K562 (cell line): ENCODE measurements around the gene HSPA1B. TPM values are rescaled to one million over a fixed set of nuclear protein-coding genes. Genes with fewer than 3 reads are reported as not detected.

ENCODE experiments used
- ATAC-seq: fragments of 200-7000 bp; cut with Tn5 transposase; 3 replicates; pipeline ENCODE4 v1.9.1; 2020; ENCODE audit warnings: moderate library complexity
- BruUV-seq: library from RNA; stranded (reverse); fragments of 400-500 nt; replicated peaks from 2 replicates; lab custom pipeline; 2021; lab: Mats Ljungman, UMichigan
- CTCF ChIA-PET: fragments of 300-600 bp; formaldehyde crosslinking; extraction: SDS; loops from one replicate; lab custom pipeline; 2021; ENCODE audit warnings: low intra/inter-chr PET ratio; lab: Yijun Ruan, JAX
- POLR2A ChIA-PET: fragments of 300-600, 350-650 bp; sonication (Branson Sonifier 250); formaldehyde crosslinking; extraction: SDS; loops from one replicate; lab custom pipeline; 2021; ENCODE audit warnings: antibody characterized with exemption, inconsistent platforms; lab: Yijun Ruan, JAX
- DNase-seq, 4 experiments: peaks; one replicate each; pipeline versions ENCODE4 v3.0.0 to v3.0.0-alpha.2; 2011 to 2018; ENCODE audit warnings: low spot score in 3 of 4, mixed read lengths in 3 of 4; ENCODE audit errors: extremely low read depth in 1 of 4
- FAIRE-seq: peaks from 2 replicates; lab custom pipeline; 2011; peaks lifted over from hg19 to GRCh38; lab: Jason Lieb, UNC
- H2AFZ ChIP-seq: 2 replicates; pipeline ENCODE4 v1.6.0; 2011; ENCODE audit warnings: low read depth, low read length, control low read depth, inconsistent platforms
- H3K27ac ChIP-seq: fragments of 200-600 bp; 3 replicates; pipeline ENCODE4 v1.8.0; 2011; ENCODE audit warnings: low read depth, mild to moderate bottlenecking, control low read depth, inconsistent platforms, low read length, moderate library complexity, mixed read lengths; ENCODE audit errors: extremely low read depth
- H3K27me3 ChIP-seq, 2 experiments: fragments of 300-600 bp in 1 of 2; 2 replicates in 1 of 2; 3 replicates in 1 of 2; pipeline versions ENCODE4 v1.6.0 to v1.8.0; 2011; ENCODE audit warnings: inconsistent platforms in 2 of 2, low read length in 2 of 2, mild to moderate bottlenecking in 1 of 2, mixed read lengths in 1 of 2, moderate library complexity in 1 of 2; ENCODE audit not compliant: control insufficient read depth in 2 of 2, insufficient read depth in 2 of 2
- H3K36me3 ChIP-seq: fragments of 300-600 bp; 3 replicates; pipeline ENCODE4 v1.8.0; 2011; ENCODE audit warnings: mild to moderate bottlenecking, low read length, inconsistent platforms; ENCODE audit not compliant: control insufficient read depth, insufficient read depth
- H3K4me1 ChIP-seq, 2 experiments: fragments of 200-600 bp in 1 of 2; replicated peaks in 1 of 2; 2 replicates in 1 of 2; 3 replicates in 1 of 2; pipeline versions ENCODE4 v1.5.1 to v1.8.0; 2011; ENCODE audit warnings: inconsistent platforms in 2 of 2, low read length in 2 of 2, mild to moderate bottlenecking in 1 of 2, mixed read lengths in 1 of 2, moderate library complexity in 1 of 2; ENCODE audit not compliant: control insufficient read depth in 2 of 2, insufficient read depth in 2 of 2
- H3K4me2 ChIP-seq: 2 replicates; pipeline ENCODE4 v1.6.1; 2011; ENCODE audit warnings: low read length, control low read depth, inconsistent platforms, mixed read lengths; ENCODE audit not compliant: insufficient read depth
- H3K4me3 ChIP-seq: fragments of 200-600 bp; sonication (generic), shearing (Covaris generic); 2 replicates; pipeline ENCODE4 v1.5.1; 2016; ENCODE audit warnings: control low read depth, inconsistent platforms
- H3K79me2 ChIP-seq: fragments of 200-600 bp; 3 replicates; pipeline ENCODE4 v1.8.0; 2011; ENCODE audit warnings: low read length, inconsistent platforms; ENCODE audit not compliant: control insufficient read depth, insufficient read depth
- H3K9ac ChIP-seq, 2 experiments: 2 replicates each; pipeline versions ENCODE4 v1.6.0 to v1.6.1; 2011; ENCODE audit warnings: low read depth in 2 of 2, low read length in 2 of 2, control low read depth in 1 of 2, inconsistent platforms in 1 of 2, mild to moderate bottlenecking in 1 of 2, mixed read lengths in 1 of 2; ENCODE audit not compliant: insufficient read depth in 1 of 2
- H3K9me1 ChIP-seq: one replicate; pipeline ENCODE4 v1.6.0; 2011; ENCODE audit warnings: inconsistent platforms, mild to moderate bottlenecking, low read length, moderate library complexity; ENCODE audit not compliant: control insufficient read depth, insufficient read depth
- H3K9me3 ChIP-seq: replicated peaks from 2 replicates; pipeline ENCODE4 v1.5.1; 2011; ENCODE audit warnings: low read depth, low read length, inconsistent platforms; ENCODE audit not compliant: control insufficient read depth, insufficient read depth
- H4K20me1 ChIP-seq: replicated peaks from 2 replicates; pipeline ENCODE4 v1.6.1; 2011; ENCODE audit warnings: low read length, inconsistent platforms, mixed read lengths; ENCODE audit not compliant: control insufficient read depth, insufficient read depth
- CEBPB ChIP-seq: fragments of 450-650 bp; IDR thresholded peaks from 2 replicates; pipeline ENCODE4 v1.6.1; 2016; ENCODE audit warnings: missing genetic modification characterization, missing compliant biosample characterization
- ERF ChIP-seq: fragments of 450-650 bp; formaldehyde crosslinking; IDR thresholded peaks from 2 replicates; pipeline ENCODE4 v1.4.0; 2020; ENCODE audit warnings: mild to moderate bottlenecking, mixed read lengths
- FOXK1 ChIP-seq: sonication (generic); formaldehyde crosslinking; IDR thresholded peaks from 2 replicates; pipeline ENCODE4 v1.8.0; 2022; ENCODE audit warnings: missing genetic modification reagents, mild to moderate bottlenecking, borderline replicate concordance
- FOXO4 ChIP-seq: fragments of 450-650 bp; formaldehyde crosslinking; IDR thresholded peaks from 2 replicates; pipeline ENCODE4 v1.4.0; 2020; ENCODE audit warnings: mild to moderate bottlenecking, moderate library complexity
- FOXP4 ChIP-seq: sonication (generic); formaldehyde crosslinking; IDR thresholded peaks from 2 replicates; pipeline ENCODE4 v1.8.0; 2022; ENCODE audit warnings: mild to moderate bottlenecking, missing genetic modification reagents, borderline replicate concordance
- LCOR ChIP-seq: sonication (generic); formaldehyde crosslinking; IDR thresholded peaks from 2 replicates; pipeline ENCODE4 v1.8.0; 2022; ENCODE audit warnings: mild to moderate bottlenecking, missing genetic modification reagents
- NONO ChIP-seq, 2 experiments: fragments of 200-400 bp in 1 of 2; fragments of 450-650 bp in 1 of 2; formaldehyde crosslinking in 1 of 2; IDR thresholded peaks; 2 replicates each; pipeline ENCODE4 v1.6.1; 2017; ENCODE audit warnings: low read depth in 2 of 2, mild to moderate bottlenecking in 2 of 2, moderate library complexity in 2 of 2, low read length in 1 of 2
- NR1H2 ChIP-seq: sonication (generic); formaldehyde crosslinking; IDR thresholded peaks from 2 replicates; pipeline ENCODE4 v1.4.0; 2020; ENCODE audit warnings: mild to moderate bottlenecking, missing genetic modification reagents
- NRF1 ChIP-seq, 2 experiments: fragments of 450-650 bp; IDR thresholded peaks in 1 of 2; conservative IDR thresholded peaks in 1 of 2; 2 replicates each; pipeline ENCODE4 v1.6.1; 2014; ENCODE audit warnings: mild to moderate bottlenecking in 2 of 2
- ZBTB43 ChIP-seq: sonication (generic); formaldehyde crosslinking; IDR thresholded peaks from 2 replicates; pipeline ENCODE4 v1.8.0; 2023; ENCODE audit warnings: mild to moderate bottlenecking, missing genetic modification reagents
- WGBS: fragments of 100-300 bp; shearing (Covaris generic); methylation state at CpG from one replicate; pipeline ENCODE4 v1.1.6; 2016; ENCODE audit warnings: low coverage, mixed read lengths; ENCODE audit not compliant: insufficient coverage; ENCODE audit errors: missing lambda C conversion rate; 5-methylcytosine and 5-hydroxymethylcytosine counted together
- in situ Hi-C: fragments of 300-500 bp; cut with MboI; formaldehyde crosslinking; loops from 4 replicates; pipeline ENCODE4 v1.15.0; 2018; ENCODE audit warnings: inconsistent platforms, mixed read lengths
- intact Hi-C: fragments of 100-400 bp; cut with micrococcal nuclease; formaldehyde crosslinking; loops from 2 replicates; pipeline ENCODE4 v1.14.2; 2022
- polyA plus RNA-seq, 8 experiments: library from polyadenylated mRNA; depleted of rRNA in 4 of 8; stranded (reverse) in 5 of 8; unstranded in 3 of 8; fragments of >200 nt; fragmentation: Nextera tagmentation in 2 of 8; fragmentation: Illumina TruSeq in 1 of 8; extraction: Ambion mirVana in 2 of 8; extraction: Trizol in 1 of 8; gene quantifications; 2 replicates each; pipeline versions ENCODE4 v1.2.1 to v1.2.3, GENCODE V29; 2011 to 2014; ENCODE audit warnings: inconsistent platforms in 1 of 8, missing spikeins in 1 of 8
- total RNA-seq, 7 experiments: library from RNA; depleted of rRNA in 6 of 7; stranded (reverse); fragments of >200 nt in 6 of 7; fragmentation: Illumina TruSeq in 2 of 7; extraction: Trizol in 2 of 7; gene quantifications; 2 replicates each; pipeline versions ENCODE4 v1.2.1 to v1.2.3, GENCODE V29; 2011 to 2021; ENCODE audit warnings: low replicate concordance in 1 of 7
- TF ChIP-seq, protein P1 (sequence below): sonication (generic); formaldehyde crosslinking; IDR thresholded peaks from 2 replicates; pipeline ENCODE4 v1.8.1; 2023; ENCODE audit warnings: mild to moderate bottlenecking, missing genetic modification reagents

Gene HSPA1B
- total and polyA plus RNA-seq, 9 of the 15 experiments (the other 6 are each of a cell fraction or from before 2014, with no cell fraction given), result 0.27 to 227 (median 51.2) TPM

GRCh38 chr6:31837369-31838113, 10.0 kb downstream of the HSPA1B start:
- H3K9me3 ChIP-seq, result no peaks in the 10 kb centered on the region; the same call in 1 of the 2 replicates
- peaks cover 30% of the 10 kb centered on the region for H4K20me1 ChIP-seq
- no TSS peak for BruUV-seq
- FAIRE-seq (no peak), DNase-seq (peak in 2 of 4 experiments; percentile 13 to 29), ATAC-seq (no peak)
- H3K4me2 ChIP-seq, result peak overlapping the region; percentile 94
- in situ Hi-C loops, result no loop called here
- H3K27ac ChIP-seq, result peak overlapping the region; percentile 88
- intact Hi-C loops, result no loop called here
- peaks cover 63% of the 10 kb centered on the region for H3K79me2 ChIP-seq
- H2AFZ ChIP-seq, result no peak overlapping the region
- peak overlapping the region; percentile 98 to 100 for H3K9ac ChIP-seq
- no peaks in the 10 kb centered on the region for H3K9me1 ChIP-seq
- H3K27me3 ChIP-seq, result no peaks in the 10 kb centered on the region
- H3K4me3 ChIP-seq, result peak overlapping the region; percentile 85
- 0% methylated on average over 1 of the region's 1 CpG for WGBS
- POLR2A ChIA-PET, result interaction anchor here (0.7 to 13.1 kb wide), 33 partner anchors 8 to 296 kb away, joined by 3 to 229 read pairs (median 6); partner anchors contain the start of genes ABHD16A, APOM, BAG6 and C6orf47
- peaks cover 31 to 48% of the 10 kb centered on the region in 2 experiments for H3K4me1 ChIP-seq
- H3K36me3 ChIP-seq, result peaks cover 60% of the 10 kb centered on the region
- CTCF ChIA-PET, result interaction anchor here (0.6 to 1.0 kb wide), 3 partner anchors 11 to 65 kb away, joined by 3 read pairs; no protein-coding TSS in a partner anchor
- TF ChIP-seq CEBPB, result 0 out of 2 replicates have a peak, but pooled peaks have one; percentile 32
- TF ChIP-seq ERF (CRISPR knock-in tag), result 0 out of 2 replicates have a peak, but pooled peaks have one; percentile 18
- TF ChIP-seq LCOR, result peak; percentile 63; the same call in 1 of the 2 replicates
- TF ChIP-seq, protein P1, sequence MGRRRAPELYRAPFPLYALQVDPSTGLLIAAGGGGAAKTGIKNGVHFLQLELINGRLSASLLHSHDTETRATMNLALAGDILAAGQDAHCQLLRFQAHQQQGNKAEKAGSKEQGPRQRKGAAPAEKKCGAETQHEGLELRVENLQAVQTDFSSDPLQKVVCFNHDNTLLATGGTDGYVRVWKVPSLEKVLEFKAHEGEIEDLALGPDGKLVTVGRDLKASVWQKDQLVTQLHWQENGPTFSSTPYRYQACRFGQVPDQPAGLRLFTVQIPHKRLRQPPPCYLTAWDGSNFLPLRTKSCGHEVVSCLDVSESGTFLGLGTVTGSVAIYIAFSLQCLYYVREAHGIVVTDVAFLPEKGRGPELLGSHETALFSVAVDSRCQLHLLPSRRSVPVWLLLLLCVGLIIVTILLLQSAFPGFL (CRISPR knock-in tag), result 0 out of 2 replicates have a peak, but pooled peaks have one; percentile 25
- 0 out of 2 replicates have a peak, but pooled peaks have one; percentile 35 for TF ChIP-seq FOXO4 (CRISPR knock-in tag)
- TF ChIP-seq NR1H2 (CRISPR knock-in tag), result 0 out of 2 replicates have a peak, but pooled peaks have one; percentile 20
- TF ChIP-seq NRF1 (conservative IDR thresholded peaks at IDR 0.05 in 1 of 2, IDR thresholded peaks at IDR 0.05 in 1 of 2), result no peak
- TF ChIP-seq NONO (IDR thresholded peaks at IDR 0.05; ENCODE audit: low read depth in 2 of 2, low read length in 1 of 2), result no peak
- TF ChIP-seq FOXK1 (CRISPR knock-in tag), result 0 out of 2 replicates have a peak, but pooled peaks have one; percentile 87
- TF ChIP-seq ZBTB43, result 0 out of 2 replicates have a peak, but pooled peaks have one; percentile 9
- TF ChIP-seq FOXP4 (CRISPR knock-in tag), result 0 out of 2 replicates have a peak, but pooled peaks have one; percentile 60
